HepG2 (cell line): Measurements from ENCODE around the gene RHOT2.

Source experiments
- JUN ChIP-seq: sonication (generic); formaldehyde crosslinking; IDR thresholded peaks from 2 replicates; pipeline ENCODE4 v1.4.0; 2020; ENCODE audit warnings: mild to moderate bottlenecking, missing genetic modification reagents
- SNAI1 ChIP-seq: sonication (generic); formaldehyde crosslinking; IDR thresholded peaks from 2 replicates; pipeline ENCODE4 v1.5.0; 2020; ENCODE audit warnings: mild to moderate bottlenecking, missing genetic modification reagents, borderline replicate concordance
- ZBTB37 ChIP-seq: sonication (generic); formaldehyde crosslinking; IDR thresholded peaks from 2 replicates; pipeline ENCODE4 v1.4.0; 2020; ENCODE audit warnings: mild to moderate bottlenecking, missing genetic modification reagents
- ZFP41 ChIP-seq: sonication (generic); formaldehyde crosslinking; IDR thresholded peaks from 2 replicates; pipeline ENCODE4 v1.4.0; 2020; ENCODE audit warnings: mild to moderate bottlenecking, missing genetic modification reagents, borderline replicate concordance

GRCh38 chr16:694863-695354, 27.0 kb downstream of the RHOT2 start:
- TF ChIP-seq JUN (CRISPR knock-in tag) (no peak), ZFP41 (CRISPR knock-in tag) (no peak), SNAI1 (no peak), ZBTB37 (CRISPR knock-in tag) (no peak)
